ENCODE results near the gene TRIM61.

DNA sequence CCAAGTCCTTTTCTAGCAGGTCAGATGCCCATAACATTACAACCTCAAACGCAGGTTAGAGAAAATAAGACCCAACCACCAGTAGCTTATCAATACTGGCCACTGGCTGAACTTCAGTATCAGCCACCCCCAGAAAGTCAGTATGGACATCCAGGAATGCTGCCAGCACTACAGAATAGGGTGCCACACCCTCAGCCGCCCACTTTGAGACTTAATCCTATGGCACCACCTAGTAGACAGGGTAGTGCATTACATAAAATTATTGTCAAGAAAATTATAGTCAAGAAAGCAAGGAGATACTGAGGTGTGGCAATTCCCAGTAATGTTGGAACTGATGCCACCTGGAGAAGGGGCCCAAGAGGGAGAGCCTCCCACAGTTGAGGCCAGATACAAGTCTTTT is 19.9 kb upstream of the TRIM61 start:
- TF ChIP-seq, protein P1, sequence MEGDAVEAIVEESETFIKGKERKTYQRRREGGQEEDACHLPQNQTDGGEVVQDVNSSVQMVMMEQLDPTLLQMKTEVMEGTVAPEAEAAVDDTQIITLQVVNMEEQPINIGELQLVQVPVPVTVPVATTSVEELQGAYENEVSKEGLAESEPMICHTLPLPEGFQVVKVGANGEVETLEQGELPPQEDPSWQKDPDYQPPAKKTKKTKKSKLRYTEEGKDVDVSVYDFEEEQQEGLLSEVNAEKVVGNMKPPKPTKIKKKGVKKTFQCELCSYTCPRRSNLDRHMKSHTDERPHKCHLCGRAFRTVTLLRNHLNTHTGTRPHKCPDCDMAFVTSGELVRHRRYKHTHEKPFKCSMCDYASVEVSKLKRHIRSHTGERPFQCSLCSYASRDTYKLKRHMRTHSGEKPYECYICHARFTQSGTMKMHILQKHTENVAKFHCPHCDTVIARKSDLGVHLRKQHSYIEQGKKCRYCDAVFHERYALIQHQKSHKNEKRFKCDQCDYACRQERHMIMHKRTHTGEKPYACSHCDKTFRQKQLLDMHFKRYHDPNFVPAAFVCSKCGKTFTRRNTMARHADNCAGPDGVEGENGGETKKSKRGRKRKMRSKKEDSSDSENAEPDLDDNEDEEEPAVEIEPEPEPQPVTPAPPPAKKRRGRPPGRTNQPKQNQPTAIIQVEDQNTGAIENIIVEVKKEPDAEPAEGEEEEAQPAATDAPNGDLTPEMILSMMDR (IDR thresholded peaks at IDR 0.05): no peak
- no peak for TF ChIP-seq POLR2A (IDR thresholded peaks at IDR 0.05)

Data from upper lobe of left lung (tissue), 4 donors.